ENCODE results near the gene CHST4. TPM values are rescaled to one million over a fixed set of nuclear protein-coding genes. Genes with fewer than 3 reads are reported as not detected.

The CHST4 gene
- total RNA-seq, 2 donors from 2014 or later = 1.9 to 3.2 TPM

- no peaks in the 10 kb centered on the region for H3K9me3 Mint-ChIP-seq
- TF ChIP-seq CTCF (conservative IDR thresholded peaks at IDR 0.05) = no peak
- H3K36me3 Mint-ChIP-seq (ENCODE audit: low read depth) = no peaks in the 10 kb centered on the region
These were observed 33.4 kb upstream of the CHST4 start for GRCh38 chr16:71492786-71493185.

GRCh38 chr16:71493213-71493612 is 33.0 kb upstream of the CHST4 start:
- no peak overlapping the region for H3K9ac ChIP-seq (ENCODE audit: extremely low read depth, low read length, poor library complexity, severe bottlenecking)
- H3K4me1 ChIP-seq (ENCODE audit: control insufficient read depth, insufficient read depth, low read length) = no peaks in the 10 kb centered on the region
- no peak overlapping the region for H3K27ac ChIP-seq (ENCODE audit: low read depth, low read length)
- no peak for TF ChIP-seq CTCF (conservative IDR thresholded peaks at IDR 0.05)
- Mint-ChIP-seq H3K4me1 (no peaks in the 10 kb centered on the region), H3K36me3 (ENCODE audit: low read depth) (no peaks in the 10 kb centered on the region), H3K4me3 (no peak overlapping the region), H3K27me3 (ENCODE audit: insufficient read depth) (peaks cover 19% of the 10 kb centered on the region), H3K27ac (no peak overlapping the region), H3K9me3 (no peaks in the 10 kb centered on the region)
- H3K36me3 ChIP-seq (ENCODE audit: control insufficient read depth, insufficient read depth, low read length) = no peaks in the 10 kb centered on the region
- peaks cover 17% of the 10 kb centered on the region for H3K27me3 ChIP-seq (ENCODE audit: control insufficient read depth, insufficient read depth, low read length, poor library complexity, severe bottlenecking)
- no peak for DNase-seq
- WGBS, 2 experiments (ENCODE audit: insufficient coverage in 1 of 2, insufficient read length in 1 of 2) = 76 to 87% methylated on average over 3 of the region's 3 CpGs
- no peak overlapping the region for H3K4me3 ChIP-seq (ENCODE audit: low read length)
- no peaks in the 10 kb centered on the region for H3K9me3 ChIP-seq (ENCODE audit: control insufficient read depth, low read length)

More at GRCh38 chr16:71492786-71493185, 33.4 kb upstream of the CHST4 start:
- no peak overlapping the region for H3K27ac ChIP-seq (ENCODE audit: low read depth, low read length)
- Mint-ChIP-seq H3K27me3 (ENCODE audit: insufficient read depth) (peaks cover 19% of the 10 kb centered on the region), H3K4me3 (no peak overlapping the region), H3K4me1 (no peaks in the 10 kb centered on the region), H3K27ac (no peak overlapping the region)
- peaks cover 20% of the 10 kb centered on the region for H3K27me3 ChIP-seq (ENCODE audit: control insufficient read depth, insufficient read depth, low read length, poor library complexity, severe bottlenecking)
- H3K9me3 ChIP-seq (ENCODE audit: control insufficient read depth, low read length) = no peaks in the 10 kb centered on the region
- H3K4me1 ChIP-seq (ENCODE audit: control insufficient read depth, insufficient read depth, low read length) = no peaks in the 10 kb centered on the region
- H3K4me3 ChIP-seq (ENCODE audit: low read length) = no peak overlapping the region
- WGBS, 2 experiments (ENCODE audit: insufficient coverage in 1 of 2, insufficient read length in 1 of 2) = 83 to 85% methylated on average over 1 to 2 of the region's 2 CpGs
- H3K36me3 ChIP-seq (ENCODE audit: control insufficient read depth, insufficient read depth, low read length) = no peaks in the 10 kb centered on the region
- H3K9ac ChIP-seq (ENCODE audit: extremely low read depth, low read length, poor library complexity, severe bottlenecking) = no peak overlapping the region
- no peak for DNase-seq

- H3K36me3 ChIP-seq (ENCODE audit: control insufficient read depth, insufficient read depth, low read length) = no peaks in the 10 kb centered on the region
- no peak overlapping the region for H3K4me3 ChIP-seq (ENCODE audit: low read length)
- no peak overlapping the region for H3K27ac ChIP-seq (ENCODE audit: low read depth, low read length)
- no peaks in the 10 kb centered on the region for H3K36me3 Mint-ChIP-seq (ENCODE audit: low read depth)
- H3K9me3 Mint-ChIP-seq = no peaks in the 10 kb centered on the region
- no peaks in the 10 kb centered on the region for H3K27me3 ChIP-seq (ENCODE audit: control insufficient read depth, insufficient read depth, low read length, poor library complexity, severe bottlenecking)
- peaks cover 2% of the 10 kb centered on the region for H3K27me3 Mint-ChIP-seq (ENCODE audit: insufficient read depth)
- H3K4me1 ChIP-seq (ENCODE audit: control insufficient read depth, insufficient read depth, low read length) = no peaks in the 10 kb centered on the region
- no peak overlapping the region for H3K27ac Mint-ChIP-seq
- H3K9me3 ChIP-seq (ENCODE audit: control insufficient read depth, low read length) = no peaks in the 10 kb centered on the region
- no peak overlapping the region for H3K4me3 Mint-ChIP-seq
- no peak for DNase-seq
- WGBS, 2 experiments (ENCODE audit: insufficient coverage in 1 of 2, insufficient read length in 1 of 2) = 93 to 95% methylated on average over 3 of the region's 3 CpGs
- H3K9ac ChIP-seq (ENCODE audit: extremely low read depth, low read length, poor library complexity, severe bottlenecking) = no peak overlapping the region
- TF ChIP-seq CTCF (conservative IDR thresholded peaks at IDR 0.05) = no peak
- no peaks in the 10 kb centered on the region for H3K4me1 Mint-ChIP-seq
These were observed 28.2 kb upstream of the CHST4 start for GRCh38 chr16:71498031-71498430.
